H1 (cell line): ENCODE measurements around the gene PEPD. TPM values are rescaled to one million over a fixed set of nuclear protein-coding genes. Genes with fewer than 3 reads are reported as not detected.

Source experiments
- BACH1 ChIP-seq: IDR thresholded peaks from 2 replicates; pipeline ENCODE4 v1.6.1; 2012; ENCODE audit warnings: low read length, improper control_type of control experiment
- GTF2F1 ChIP-seq: IDR thresholded peaks from 2 replicates; pipeline ENCODE4 v1.6.1; 2012; ENCODE audit warnings: low read depth, low read length, improper control_type of control experiment, borderline replicate concordance
- KDM1A ChIP-seq: fragments of 200-600, 300-600 bp; sonication (generic); IDR thresholded peaks from 2 replicates; pipeline ENCODE4 v1.7.1; 2016; ENCODE audit warnings: mild to moderate bottlenecking, low read length, borderline replicate concordance
- POLR2AphosphoS5 ChIP-seq: IDR thresholded peaks from 2 replicates; pipeline ENCODE4 v1.6.1; 2011; ENCODE audit warnings: low read depth, low read length
- RBBP5 ChIP-seq: IDR thresholded peaks from 2 replicates; pipeline ENCODE4 v1.7.1; 2012; ENCODE audit warnings: low read depth, mild to moderate bottlenecking, inconsistent platforms, low read length, moderate library complexity, borderline replicate concordance
- SIRT6 ChIP-seq: IDR thresholded peaks from one replicate; pipeline ENCODE4 v1.7.1; 2012; ENCODE audit warnings: low read length, inconsistent platforms
- SUZ12 ChIP-seq: fragments of 200-600 bp; sonication (generic); IDR thresholded peaks from 2 replicates; pipeline ENCODE4 v1.6.1; 2012; ENCODE audit warnings: mild to moderate bottlenecking, inconsistent platforms, low read length, moderate library complexity, mixed read lengths
- TAF1 ChIP-seq: IDR thresholded peaks from 2 replicates; pipeline ENCODE4 v1.6.1; 2011; ENCODE audit warnings: mild to moderate bottlenecking, low read depth, low read length
- polyA plus RNA-seq, 7 experiments: library from polyadenylated mRNA; depleted of rRNA in 3 of 7; stranded (reverse) in 5 of 7; unstranded in 2 of 7; fragments of >200 nt in 5 of 7; fragments of 200-250 nt in 2 of 7; gene quantifications; 1 replicate in 5 of 7; 2 replicates in 1 of 7; 4 replicates in 1 of 7; pipeline versions ENCODE4 v1.2.1 to v1.2.3, GENCODE V29; 2011 to 2013; ENCODE audit warnings: missing spikeins in 2 of 7, mixed read lengths in 2 of 7
- total RNA-seq: library from RNA; stranded (reverse); fragmentation: NEBNext Ultra II Directional; extraction: Animal tissue kit (Norgen Biotek cat#: 25700); gene quantifications from 2 replicates; pipeline ENCODE4 v1.2.1, GENCODE V29; 2021

The PEPD gene
- total and polyA plus RNA-seq, 2 of the 8 experiments (the other 6 are each of a cell fraction or from before 2014, with no cell fraction given), result 84.1 to 178 TPM

GRCh38 chr19:33521480-33522370, at the start of gene PEPD (continued):
- TF ChIP-seq RBBP5 (peak; percentile 66; the same call in 1 of the 2 replicates), POLR2AphosphoS5 (peak; percentile 90), SUZ12 (no peak), TAF1 (peak; percentile 95), KDM1A (no peak), SIRT6 (no peak), BACH1 (no peak), GTF2F1 (no peak)
- TF ChIP-seq, all 59 proteins: peak for 24
